GM12891 (cell line): ENCODE data around the gene BNC2.

Experiments
- POLR2A ChIP-seq: IDR thresholded peaks from 2 replicates; pipeline ENCODE4 v1.6.1; 2011; ENCODE audit warnings: low read depth, low read length, control low read depth
- POLR2AphosphoS5 ChIP-seq: IDR thresholded peaks from 2 replicates; pipeline ENCODE4 v1.6.1; 2011; ENCODE audit warnings: low read depth, low read length, control low read depth
- TAF1 ChIP-seq: IDR thresholded peaks from 2 replicates; pipeline ENCODE4 v1.6.1; 2011; ENCODE audit warnings: low read depth, low read length, control low read depth

- no peak for TF ChIP-seq POLR2A
- TF ChIP-seq POLR2AphosphoS5 = no peak
- no peak for TF ChIP-seq TAF1
These were observed 145.4 kb downstream of the BNC2 start for GRCh38 chr9:16725066-16725465.
